Stimulated activated CD8-positive, alpha-beta memory T cell treated with anti-CD3 and anti-CD28 coated beads, Interleukin-2, amount 100 ng/mL, for 48 hours (primary cell): ENCODE measurements around the gene CLEC4F.

Experiments used
- DNase-seq, 2 donors: peaks; one replicate each; pipeline ENCODE4 v3.0.0-alpha.2; 2020; ENCODE audit warnings: low read depth in 2 of 2

The CLEC4F gene

GRCh38 chr2:70785137-70785911 lies 35.1 kb downstream of the CLEC4F start:
- DNase-seq: no peak

- DNase-seq: no peak
Measured at GRCh38 chr2:70784320-70784719, 36.1 kb downstream of the CLEC4F start.

- no peak for DNase-seq
Measured at GRCh38 chr2:70779911-70780545, 40.4 kb downstream of the CLEC4F start.

- no peak for DNase-seq
Measured at GRCh38 chr2:70779491-70779890, 40.9 kb downstream of the CLEC4F start.

- DNase-seq: no peak
Measured at GRCh38 chr2:70778676-70779075, 41.7 kb downstream of the CLEC4F start.

GRCh38 chr2:70777450-70777849 lies 42.9 kb downstream of the CLEC4F start:
- no peak for DNase-seq

- no peak for DNase-seq
Measured at GRCh38 chr2:70776266-70776665, 44.1 kb downstream of the CLEC4F start.

- no peak for DNase-seq
Measured at GRCh38 chr2:70775141-70775540, 45.3 kb downstream of the CLEC4F start.

- no peak for DNase-seq
Measured at GRCh38 chr2:70772486-70773155, 47.8 kb downstream of the CLEC4F start.

- DNase-seq: no peak
Measured at GRCh38 chr2:70771446-70771845, 49.0 kb downstream of the CLEC4F start.

GRCh38 chr2:70769450-70769849 lies 50.9 kb downstream of the CLEC4F start:
- no peak for DNase-seq

GRCh38 chr2:70768590-70769085 lies 51.8 kb downstream of the CLEC4F start:
- DNase-seq: no peak

- peak in 1 of 2 donors; percentile 41 for DNase-seq
Measured at GRCh38 chr2:70767699-70768589, 52.5 kb downstream of the CLEC4F start, which contains the start of gene ADD2. Gene ADD2, minus strand, starts transcription at chr2:70768200. Its CDS starts 61,792 bp downstream, at chr2:70706408.

- no peak for DNase-seq
Measured at GRCh38 chr2:70767079-70767698, 53.2 kb downstream of the CLEC4F start.

- DNase-seq: no peak
Measured at GRCh38 chr2:70766357-70767078, 53.9 kb downstream of the CLEC4F start.

GRCh38 chr2:70765507-70765906 lies 54.9 kb downstream of the CLEC4F start:
- DNase-seq: no peak

- no peak for DNase-seq
Measured at GRCh38 chr2:70759446-70759845, 61.0 kb downstream of the CLEC4F start.
